GM10248 (cell line): ENCODE measurements around the gene SLC1A4.

Experiments
- CTCF ChIA-PET: fragments of 300-600 bp; sonication (Branson Sonifier 250); formaldehyde crosslinking; extraction: SDS; loops from one replicate; lab custom pipeline; 2021; ENCODE audit warnings: antibody characterized with exemption; lab: Yijun Ruan, JAX
- POLR2A ChIA-PET: fragments of 350-650 bp; sonication (Branson Sonifier 250); formaldehyde crosslinking; extraction: SDS; loops from one replicate; lab custom pipeline; 2020; ENCODE audit warnings: antibody characterized with exemption; lab: Yijun Ruan, JAX
- DNase-seq: peaks from one replicate; pipeline ENCODE4 v3.0.0; 2012; ENCODE audit errors: extremely low spot score
- TF ChIP-seq, protein P1 (sequence below): IDR thresholded peaks from 2 replicates; pipeline ENCODE4 v1.5.1; 2012; ENCODE audit warnings: mild to moderate bottlenecking, low read depth; ENCODE audit errors: extremely low read depth, missing control alignments, control extremely low read depth

Gene SLC1A4

DNA sequence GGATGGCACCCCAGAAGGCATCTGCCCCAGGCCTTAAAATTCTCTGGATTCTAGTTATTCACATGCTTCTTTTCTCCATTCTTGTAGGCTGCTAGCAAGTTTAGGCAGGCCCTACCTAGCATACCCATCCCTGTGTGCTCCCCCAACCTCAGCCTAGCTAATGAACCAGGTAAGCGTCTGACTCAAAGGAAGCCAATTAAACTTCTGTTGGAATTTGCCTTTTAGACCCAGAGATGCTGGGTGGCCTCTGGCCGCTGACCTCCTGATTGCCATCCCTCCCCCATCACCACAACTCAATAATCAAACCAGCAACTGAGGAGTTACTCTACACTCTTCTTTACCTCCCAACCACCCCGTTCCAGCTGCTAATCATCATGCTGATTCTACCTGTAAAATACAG, 48.0 kb downstream of the SLC1A4 start:
- DNase-seq: no peak
- POLR2A ChIA-PET: no interaction called here
- TF ChIP-seq, protein P1, sequence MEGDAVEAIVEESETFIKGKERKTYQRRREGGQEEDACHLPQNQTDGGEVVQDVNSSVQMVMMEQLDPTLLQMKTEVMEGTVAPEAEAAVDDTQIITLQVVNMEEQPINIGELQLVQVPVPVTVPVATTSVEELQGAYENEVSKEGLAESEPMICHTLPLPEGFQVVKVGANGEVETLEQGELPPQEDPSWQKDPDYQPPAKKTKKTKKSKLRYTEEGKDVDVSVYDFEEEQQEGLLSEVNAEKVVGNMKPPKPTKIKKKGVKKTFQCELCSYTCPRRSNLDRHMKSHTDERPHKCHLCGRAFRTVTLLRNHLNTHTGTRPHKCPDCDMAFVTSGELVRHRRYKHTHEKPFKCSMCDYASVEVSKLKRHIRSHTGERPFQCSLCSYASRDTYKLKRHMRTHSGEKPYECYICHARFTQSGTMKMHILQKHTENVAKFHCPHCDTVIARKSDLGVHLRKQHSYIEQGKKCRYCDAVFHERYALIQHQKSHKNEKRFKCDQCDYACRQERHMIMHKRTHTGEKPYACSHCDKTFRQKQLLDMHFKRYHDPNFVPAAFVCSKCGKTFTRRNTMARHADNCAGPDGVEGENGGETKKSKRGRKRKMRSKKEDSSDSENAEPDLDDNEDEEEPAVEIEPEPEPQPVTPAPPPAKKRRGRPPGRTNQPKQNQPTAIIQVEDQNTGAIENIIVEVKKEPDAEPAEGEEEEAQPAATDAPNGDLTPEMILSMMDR: no peak
- CTCF ChIA-PET: interaction anchor here (0.9 to 1.6 kb wide), 5 partner anchors 14 to 119 kb away, joined by 3 to 6 read pairs (median 3); partner anchors contain the start of gene CEP68

- DNase-seq: no peak
- TF ChIP-seq, protein P1: no peak
- POLR2A ChIA-PET: no interaction called here
- CTCF ChIA-PET: interaction anchor here (0.9 to 1.7 kb wide), 13 partner anchors 8 to 458 kb away, joined by 3 to 10 read pairs (median 4); no protein-coding TSS in a partner anchor
Observed at GRCh38 chr2:65039640-65040039, 50.4 kb downstream of the SLC1A4 start.

GRCh38 chr2:65040400-65041261, 51.4 kb downstream of the SLC1A4 start:
- CTCF ChIA-PET: interaction anchor here (0.6 to 1.7 kb wide), 14 partner anchors 9 to 459 kb away, joined by 3 to 10 read pairs (median 4); no protein-coding TSS in a partner anchor
- TF ChIP-seq, protein P1: peak; percentile 90
- POLR2A ChIA-PET: no interaction called here
- DNase-seq: peak; percentile 78

GRCh38 chr2:65043001-65043400, 53.8 kb downstream of the SLC1A4 start:
- CTCF ChIA-PET: interaction anchor here (1.0 to 2.5 kb wide), 7 partner anchors 8 to 127 kb away, joined by 3 to 12 read pairs (median 3); partner anchors contain the start of gene CEP68
- no peak for DNase-seq
- TF ChIP-seq, protein P1: no peak
- POLR2A ChIA-PET: interaction anchor here (1.1 kb wide), 1 partner anchor 51 kb away, joined by 3 read pairs; no protein-coding TSS in a partner anchor

- DNase-seq: no peak
- CTCF ChIA-PET: interaction anchor here (1.0 to 2.5 kb wide), 6 partner anchors 9 to 126 kb away, joined by 3 to 12 read pairs (median 6); partner anchors contain the start of gene CEP68
- TF ChIP-seq, protein P1: no peak
- POLR2A ChIA-PET: no interaction called here
Observed at GRCh38 chr2:65044097-65044735, 55.0 kb downstream of the SLC1A4 start.

DNA sequence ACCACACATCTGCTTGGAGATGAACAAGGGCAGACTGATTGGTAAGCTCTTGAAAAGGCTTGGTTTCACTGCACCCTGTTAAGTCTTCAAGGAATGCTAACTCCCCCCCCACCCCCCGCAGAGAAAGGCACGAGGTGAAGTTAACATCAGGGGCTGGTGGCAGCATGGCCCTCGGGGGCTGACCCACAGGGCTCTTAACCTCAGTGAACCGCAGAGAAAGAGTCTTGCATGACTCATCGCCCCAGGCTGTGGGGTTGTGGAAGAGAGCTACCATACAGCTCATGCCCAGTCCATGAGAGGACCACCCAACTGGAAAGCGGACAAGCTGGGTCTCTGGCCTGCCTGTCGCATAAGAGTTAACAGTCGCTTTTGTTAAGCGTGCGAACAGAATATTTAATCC, 56.5 kb downstream of the SLC1A4 start:
- ChIA-PET CTCF (interaction anchor here (0.8 to 1.9 kb wide), 4 partner anchors 11 to 128 kb away, joined by 3 to 6 read pairs (median 4); no protein-coding TSS in a partner anchor), POLR2A (no interaction called here)
- no peak for DNase-seq
- TF ChIP-seq, protein P1: no peak
